PC-9 (cell line): Measurements from ENCODE around the gene ATP11A.

Experiments
- EZH2 ChIP-seq: fragments of 200-600 bp; sonication (generic); IDR thresholded peaks from 2 replicates; pipeline ENCODE4 v1.8.0; 2017; ENCODE audit warnings: antibody characterized with exemption, low read depth
- TF ChIP-seq, protein P1 (sequence below): fragments of 200-600 bp; sonication (generic); conservative IDR thresholded peaks from 2 replicates; pipeline ENCODE4 v1.6.1; 2017; ENCODE audit warnings: mixed run types, antibody characterized with exemption, mild to moderate bottlenecking, moderate library complexity

DNA sequence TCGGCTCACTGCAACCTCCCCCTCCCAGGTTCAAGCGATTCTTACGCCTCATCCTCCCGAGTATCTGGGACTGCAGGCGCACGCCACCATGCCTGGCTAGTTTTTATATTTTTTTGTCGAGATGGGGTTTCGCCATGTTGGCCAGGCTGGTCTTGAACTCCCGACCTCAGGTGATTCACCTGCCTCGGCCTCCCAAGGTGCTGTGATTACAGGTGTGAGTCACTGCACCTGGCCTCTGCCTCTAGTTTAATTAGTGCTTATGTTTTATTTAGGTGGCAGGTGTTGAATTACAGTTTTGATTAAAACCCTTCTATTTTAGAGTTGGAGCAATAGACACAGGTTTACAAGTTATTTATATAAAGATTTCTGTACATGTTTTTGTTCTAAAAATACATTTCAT lies 42.8 kb downstream of the ATP11A start:
- TF ChIP-seq, protein P1, sequence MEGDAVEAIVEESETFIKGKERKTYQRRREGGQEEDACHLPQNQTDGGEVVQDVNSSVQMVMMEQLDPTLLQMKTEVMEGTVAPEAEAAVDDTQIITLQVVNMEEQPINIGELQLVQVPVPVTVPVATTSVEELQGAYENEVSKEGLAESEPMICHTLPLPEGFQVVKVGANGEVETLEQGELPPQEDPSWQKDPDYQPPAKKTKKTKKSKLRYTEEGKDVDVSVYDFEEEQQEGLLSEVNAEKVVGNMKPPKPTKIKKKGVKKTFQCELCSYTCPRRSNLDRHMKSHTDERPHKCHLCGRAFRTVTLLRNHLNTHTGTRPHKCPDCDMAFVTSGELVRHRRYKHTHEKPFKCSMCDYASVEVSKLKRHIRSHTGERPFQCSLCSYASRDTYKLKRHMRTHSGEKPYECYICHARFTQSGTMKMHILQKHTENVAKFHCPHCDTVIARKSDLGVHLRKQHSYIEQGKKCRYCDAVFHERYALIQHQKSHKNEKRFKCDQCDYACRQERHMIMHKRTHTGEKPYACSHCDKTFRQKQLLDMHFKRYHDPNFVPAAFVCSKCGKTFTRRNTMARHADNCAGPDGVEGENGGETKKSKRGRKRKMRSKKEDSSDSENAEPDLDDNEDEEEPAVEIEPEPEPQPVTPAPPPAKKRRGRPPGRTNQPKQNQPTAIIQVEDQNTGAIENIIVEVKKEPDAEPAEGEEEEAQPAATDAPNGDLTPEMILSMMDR: no peak
- TF ChIP-seq EZH2: no peak
